Osteoblast (primary cell): ENCODE measurements around the gene GRK1. TPM values are rescaled to one million over a fixed set of nuclear protein-coding genes. Genes with fewer than 3 reads are reported as not detected.

Source experiments
- DNase-seq: peaks from one replicate; pipeline ENCODE4 v3.0.0; 2011; ENCODE audit warnings: low spot score, mixed read lengths; ENCODE audit not compliant: insufficient read length; ENCODE audit errors: missing footprints
- H2AFZ ChIP-seq: 2 replicates; pipeline ENCODE4 v1.6.0; 2011; ENCODE audit warnings: mild to moderate bottlenecking, low read length
- H3K27ac ChIP-seq: 2 replicates; pipeline ENCODE4 v1.5.1; 2011; ENCODE audit warnings: mild to moderate bottlenecking, low read depth, low read length, moderate library complexity
- H3K27me3 ChIP-seq: 2 replicates; pipeline ENCODE4 v1.6.0; 2012; ENCODE audit warnings: mild to moderate bottlenecking, control low read depth, inconsistent platforms, low read length, moderate library complexity; ENCODE audit not compliant: insufficient read depth
- H3K36me3 ChIP-seq: 2 replicates; pipeline ENCODE4 v1.5.1; 2011; ENCODE audit warnings: mild to moderate bottlenecking, low read length, control low read depth, moderate library complexity; ENCODE audit not compliant: insufficient read depth
- H3K4me1 ChIP-seq: 2 replicates; pipeline ENCODE4 v1.5.1; 2011; ENCODE audit warnings: mild to moderate bottlenecking, low read length, control low read depth, moderate library complexity; ENCODE audit not compliant: insufficient read depth
- H3K4me2 ChIP-seq: 2 replicates; pipeline ENCODE4 v1.6.0; 2011; ENCODE audit warnings: mild to moderate bottlenecking, low read length; ENCODE audit not compliant: insufficient read depth
- H3K4me3 ChIP-seq: fragments of 200-600 bp; sonication (generic); 3 replicates; pipeline ENCODE4 v1.5.1; 2012; ENCODE audit warnings: mild to moderate bottlenecking, low read length, inconsistent platforms; ENCODE audit not compliant: insufficient read depth
- H3K79me2 ChIP-seq: 2 replicates; pipeline ENCODE4 v1.6.0; 2012; ENCODE audit warnings: mild to moderate bottlenecking, low read length, control low read depth, inconsistent platforms; ENCODE audit not compliant: insufficient read depth
- H3K9me3 ChIP-seq: 2 replicates; pipeline ENCODE4 v1.5.1; 2011; ENCODE audit warnings: low read depth, low read length, control low read depth
- H4K20me1 ChIP-seq: 2 replicates; pipeline ENCODE4 v1.6.0; 2012; ENCODE audit warnings: mild to moderate bottlenecking, low read length, control low read depth; ENCODE audit not compliant: insufficient read depth
- total RNA-seq: library from RNA; depleted of rRNA; stranded (reverse); fragments of >200 nt; gene quantifications from 2 replicates; pipeline ENCODE4 v1.2.3, GENCODE V29; 2012
- TF ChIP-seq, protein P1 (sequence below): IDR thresholded peaks from 2 replicates; pipeline ENCODE4 v1.5.1; 2011; ENCODE audit warnings: mild to moderate bottlenecking, low read depth, low read length, moderate library complexity; ENCODE audit errors: extremely low read depth

The GRK1 gene
- total RNA-seq, 1 donor, result not detected

DNA sequence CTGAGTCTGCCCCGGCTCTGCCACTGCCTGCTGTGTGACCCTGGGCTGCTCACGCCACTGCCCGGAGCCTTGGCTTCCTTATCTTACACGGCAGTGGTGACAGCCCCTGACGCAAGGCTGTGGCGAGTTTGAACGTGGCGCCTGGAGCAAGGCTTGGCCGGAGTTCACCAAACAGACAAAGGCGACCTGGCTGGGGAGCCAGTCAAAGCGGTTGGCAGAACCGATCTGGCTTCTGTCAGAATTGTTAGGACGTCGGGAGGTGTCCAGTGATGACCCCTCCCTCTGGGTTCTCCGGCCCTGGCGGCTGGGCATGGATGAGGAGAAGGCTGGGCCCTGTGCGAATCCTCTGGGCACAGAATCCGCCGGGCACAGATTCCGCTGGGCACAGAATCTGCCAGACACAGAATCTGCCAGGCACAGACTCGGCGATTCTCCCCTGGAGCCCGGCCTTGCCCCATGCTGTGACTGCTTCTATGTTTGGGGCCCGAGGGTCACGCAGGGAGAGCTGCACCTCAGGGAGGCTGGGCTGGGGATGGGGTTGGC is 80.3 kb downstream of the GRK1 start:
- Histone ChIP-seq H2AFZ (no peak overlapping the region), H3K9me3 (no peaks in the 10 kb centered on the region), H3K36me3 (no peaks in the 10 kb centered on the region), H3K4me2 (no peak overlapping the region), H3K4me1 (peaks cover 2% of the 10 kb centered on the region), H4K20me1 (no peaks in the 10 kb centered on the region), H3K79me2 (no peaks in the 10 kb centered on the region), H3K27ac (no peak overlapping the region), H3K27me3 (peaks cover 2% of the 10 kb centered on the region), H3K4me3 (no peak overlapping the region)
- TF ChIP-seq, protein P1, sequence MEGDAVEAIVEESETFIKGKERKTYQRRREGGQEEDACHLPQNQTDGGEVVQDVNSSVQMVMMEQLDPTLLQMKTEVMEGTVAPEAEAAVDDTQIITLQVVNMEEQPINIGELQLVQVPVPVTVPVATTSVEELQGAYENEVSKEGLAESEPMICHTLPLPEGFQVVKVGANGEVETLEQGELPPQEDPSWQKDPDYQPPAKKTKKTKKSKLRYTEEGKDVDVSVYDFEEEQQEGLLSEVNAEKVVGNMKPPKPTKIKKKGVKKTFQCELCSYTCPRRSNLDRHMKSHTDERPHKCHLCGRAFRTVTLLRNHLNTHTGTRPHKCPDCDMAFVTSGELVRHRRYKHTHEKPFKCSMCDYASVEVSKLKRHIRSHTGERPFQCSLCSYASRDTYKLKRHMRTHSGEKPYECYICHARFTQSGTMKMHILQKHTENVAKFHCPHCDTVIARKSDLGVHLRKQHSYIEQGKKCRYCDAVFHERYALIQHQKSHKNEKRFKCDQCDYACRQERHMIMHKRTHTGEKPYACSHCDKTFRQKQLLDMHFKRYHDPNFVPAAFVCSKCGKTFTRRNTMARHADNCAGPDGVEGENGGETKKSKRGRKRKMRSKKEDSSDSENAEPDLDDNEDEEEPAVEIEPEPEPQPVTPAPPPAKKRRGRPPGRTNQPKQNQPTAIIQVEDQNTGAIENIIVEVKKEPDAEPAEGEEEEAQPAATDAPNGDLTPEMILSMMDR, result no peak
- DNase-seq, result no peak

DNA sequence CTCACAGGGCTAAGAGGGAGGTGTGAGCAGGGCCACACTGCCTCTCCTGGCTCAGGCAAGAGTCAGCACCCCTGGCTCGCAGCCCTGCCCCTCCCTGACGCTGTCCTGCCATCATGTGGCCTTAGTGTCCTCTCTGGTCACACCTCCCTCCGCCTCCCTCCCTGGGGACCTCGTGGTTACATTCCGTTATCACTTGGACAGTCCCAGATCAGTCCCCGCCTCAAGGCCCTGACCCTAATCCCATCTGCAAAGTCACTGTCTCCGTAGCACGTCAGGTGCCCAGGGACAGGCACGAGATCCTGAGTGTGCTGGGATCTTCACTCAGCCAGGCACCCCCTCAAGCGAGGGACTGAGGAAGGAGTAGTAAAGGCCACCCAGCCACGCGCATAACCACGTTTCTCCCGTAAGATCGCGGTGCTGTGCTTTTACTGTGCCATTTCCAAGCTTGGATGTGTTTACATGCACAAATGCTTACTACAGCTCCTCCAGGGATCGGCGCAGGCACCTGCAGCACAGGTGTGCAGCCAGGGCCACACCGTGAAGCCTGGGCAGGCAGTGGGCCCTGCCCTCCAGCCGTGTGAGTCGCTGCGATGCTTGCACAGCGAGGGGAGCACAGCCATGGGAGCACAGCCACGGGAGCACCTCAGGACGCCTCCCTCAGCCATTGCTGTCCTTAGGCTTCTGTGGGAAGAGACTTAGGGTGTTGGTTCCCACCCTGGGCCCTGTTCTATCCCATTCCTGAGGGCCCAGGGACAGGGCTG is 81.3 kb downstream of the GRK1 start:
- Histone ChIP-seq H3K27me3 (peaks cover 2% of the 10 kb centered on the region), H4K20me1 (no peaks in the 10 kb centered on the region), H3K9me3 (no peaks in the 10 kb centered on the region), H3K4me1 (no peaks in the 10 kb centered on the region), H3K36me3 (no peaks in the 10 kb centered on the region), H2AFZ (no peak overlapping the region), H3K4me3 (no peak overlapping the region), H3K27ac (no peak overlapping the region), H3K79me2 (no peaks in the 10 kb centered on the region), H3K4me2 (no peak overlapping the region)
- DNase-seq, result peak; percentile 55
- TF ChIP-seq, protein P1, result no peak

DNA sequence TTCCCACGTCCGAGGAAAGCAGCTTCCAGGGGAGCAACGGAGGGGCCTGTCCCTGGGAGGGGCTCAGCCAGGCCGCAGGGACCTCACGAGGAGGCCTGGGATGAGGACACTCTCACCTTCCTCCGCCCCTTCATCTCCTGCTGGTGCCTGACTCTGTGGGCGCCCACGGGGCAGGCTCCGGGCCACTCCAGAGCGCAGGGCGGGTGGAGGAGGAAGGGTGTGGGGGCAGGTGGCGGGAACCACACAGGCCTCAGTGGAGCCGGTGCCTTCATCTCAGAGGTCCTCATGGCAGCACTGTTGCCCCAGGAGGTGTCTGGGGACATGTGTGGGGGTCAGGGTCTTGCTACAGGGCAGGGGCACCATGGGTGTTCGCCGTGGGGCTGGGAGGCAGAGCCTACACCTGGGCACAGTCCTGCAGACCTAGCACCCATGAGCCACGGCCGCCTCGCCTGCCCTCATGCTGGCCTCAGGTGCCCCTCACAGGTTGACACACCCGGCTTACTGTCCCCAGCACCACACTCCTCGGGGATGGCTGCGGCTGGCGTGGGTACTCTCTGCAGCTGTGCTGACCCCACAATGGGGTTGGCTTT is 81.9 kb downstream of the GRK1 start:
- Histone ChIP-seq H4K20me1 (no peaks in the 10 kb centered on the region), H3K27ac (no peak overlapping the region), H3K27me3 (peaks cover 4% of the 10 kb centered on the region), H3K4me3 (no peak overlapping the region), H3K4me1 (no peaks in the 10 kb centered on the region), H3K9me3 (no peaks in the 10 kb centered on the region), H3K36me3 (no peaks in the 10 kb centered on the region), H3K79me2 (no peaks in the 10 kb centered on the region), H2AFZ (no peak overlapping the region), H3K4me2 (no peak overlapping the region)
- TF ChIP-seq, protein P1, result no peak
- no peak for DNase-seq

DNA sequence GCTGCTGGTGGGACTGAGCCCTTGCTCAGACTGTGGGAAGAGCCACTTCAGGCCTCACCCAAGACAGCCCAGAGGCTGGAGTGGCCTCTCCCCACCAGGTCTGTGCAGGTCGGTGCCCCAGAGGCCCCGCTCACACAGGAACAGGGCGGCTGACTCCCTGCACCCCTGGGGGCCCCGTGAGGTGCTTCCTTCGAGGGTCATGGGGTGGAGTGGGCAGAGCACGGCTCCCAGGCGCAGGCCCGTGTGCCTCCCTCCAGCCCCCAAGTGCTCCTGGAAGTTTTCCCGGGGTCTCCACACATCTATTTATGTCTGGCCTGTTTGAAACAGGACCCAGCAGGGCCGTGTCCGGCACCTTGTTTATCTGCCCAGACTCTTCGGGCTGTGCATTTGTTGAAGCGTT is 82.5 kb downstream of the GRK1 start:
- TF ChIP-seq, protein P1, result no peak
- Histone ChIP-seq H3K36me3 (no peaks in the 10 kb centered on the region), H3K4me2 (no peak overlapping the region), H3K79me2 (no peaks in the 10 kb centered on the region), H3K27ac (no peak overlapping the region), H3K27me3 (peaks cover 4% of the 10 kb centered on the region), H4K20me1 (no peaks in the 10 kb centered on the region), H2AFZ (no peak overlapping the region), H3K4me1 (no peaks in the 10 kb centered on the region), H3K9me3 (no peaks in the 10 kb centered on the region), H3K4me3 (no peak overlapping the region)
- peak; percentile 44 for DNase-seq
